Lower leg skin (tissue), 3 donors: Measurements from ENCODE around the gene CXCL10.

ENCODE experiments used
- CTCF ChIP-seq, 3 donors: fragments of 450-650 bp; IDR thresholded peaks; one replicate each; pipeline ENCODE4 v1.5.1; 2016; ENCODE audit warnings: antibody characterized with exemption in 3 of 3, mild to moderate bottlenecking in 3 of 3, moderate library complexity in 2 of 3
- POLR2A ChIP-seq, 2 donors: fragments of 450-650 bp; IDR thresholded peaks; one replicate each; pipeline ENCODE4 v1.6.1; 2016 to 2017; ENCODE audit warnings: antibody characterized with exemption in 2 of 2, mild to moderate bottlenecking in 1 of 2, moderate library complexity in 1 of 2

- TF ChIP-seq CTCF (IDR thresholded peaks at IDR 0.05) (no peak), POLR2A (IDR thresholded peaks at IDR 0.05) (no peak)
Measured at GRCh38 chr4:75973766-75974165, 49.5 kb downstream of the CXCL10 start.
